Erythroblast (primary cell): ENCODE results near the gene TUBA4B.

Source experiments
- GATA1 ChIP-seq: IDR thresholded peaks from 2 replicates; pipeline ENCODE4 v1.6.1; 2011; ENCODE audit warnings: low read depth, mild to moderate bottlenecking, control low read depth, low read length, moderate library complexity
- POLR2A ChIP-seq: IDR thresholded peaks from 2 replicates; pipeline ENCODE4 v1.6.1; 2011; ENCODE audit warnings: mild to moderate bottlenecking, low read length

- peak; percentile 66 for TF ChIP-seq POLR2A
- TF ChIP-seq GATA1, result no peak
These were observed 22.9 kb upstream of the TUBA4B start for GRCh38 chr2:219230059-219230540.
